ENCODE data around the gene PDE11A. TPM values are rescaled to one million over a fixed set of nuclear protein-coding genes. Genes with fewer than 3 reads are reported as not detected.

Gene PDE11A
- total RNA-seq, 4 donors from 2014 or later, result under 0.01 to 0.58 (median under 0.01) TPM; not detected in 1

DNA sequence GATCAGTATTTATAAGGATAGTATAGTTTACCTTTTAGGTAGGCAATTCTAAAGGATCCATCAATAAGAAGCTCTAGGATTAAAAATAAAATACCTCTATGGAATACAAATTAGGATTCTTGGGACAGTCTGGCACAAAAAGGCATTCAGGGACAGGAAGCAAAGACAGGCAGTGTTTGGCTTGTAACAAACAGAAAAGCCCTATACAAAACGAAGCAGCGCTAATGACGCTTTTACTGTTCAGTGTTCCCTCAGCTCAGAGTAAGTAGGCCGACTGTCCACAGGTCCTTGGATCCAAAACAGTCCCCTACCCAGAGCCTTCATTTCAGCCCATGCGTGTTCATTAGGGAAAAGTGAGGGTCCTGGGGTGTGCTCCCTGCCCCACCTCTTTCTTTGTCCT lies 443.7 kb downstream of the PDE11A start:
- intact Hi-C loops (cut with DNase I), result no loop called here
- WGBS, result 78% methylated on average over 5 of the region's 5 CpGs

DNA sequence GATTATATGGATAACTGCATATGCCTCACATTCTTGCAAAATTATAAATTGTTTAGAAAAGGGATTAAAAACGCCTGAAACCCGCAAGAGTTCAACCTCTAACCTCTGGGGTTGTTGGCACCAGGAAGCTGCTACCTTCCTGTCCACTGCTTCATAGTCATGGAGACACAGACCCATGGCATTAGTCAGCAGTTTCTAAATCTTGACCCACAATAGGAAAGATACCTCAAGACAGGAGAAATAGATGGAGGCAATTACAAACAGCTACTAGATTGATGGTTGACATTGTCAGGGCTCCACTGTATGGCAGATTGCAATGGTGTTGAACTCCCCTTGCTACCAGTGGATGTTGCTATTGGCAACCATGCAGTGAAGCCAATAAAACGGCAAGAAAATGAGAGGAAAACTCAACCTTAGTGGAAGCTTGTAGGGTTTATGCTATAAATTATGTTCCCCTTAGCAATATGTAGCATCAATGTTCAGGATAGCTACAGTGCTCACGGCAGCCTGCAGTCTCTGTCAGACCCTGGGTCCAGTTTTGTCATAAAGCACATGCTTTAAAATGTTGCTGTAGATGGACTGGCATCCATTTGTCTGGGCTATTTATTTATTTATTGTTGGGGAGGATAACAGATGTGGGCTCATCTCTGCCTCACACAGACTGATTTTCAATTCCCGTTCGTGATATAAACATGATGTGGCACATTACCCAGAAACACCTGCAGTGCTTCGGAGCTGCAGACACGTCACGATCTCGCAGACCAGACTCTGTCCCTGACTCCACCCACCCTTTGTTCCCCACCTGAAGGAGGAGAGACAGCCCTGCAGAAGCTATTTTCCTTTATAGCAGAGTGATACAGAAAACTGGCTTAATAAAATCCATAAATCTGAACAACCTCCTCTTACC lies 446.6 kb downstream of the PDE11A start:
- Histone ChIP-seq H3K27me3 (peaks cover 0 to 12% (median 2%) of the 10 kb centered on the region in 4 donors), H3K27ac (replicated peaks in 1 of 4) (no peak overlapping the region), H3K4me1 (peaks cover 0 to 5% (median 0%) of the 10 kb centered on the region in 4 donors), H3K36me3 (no peaks in the 10 kb centered on the region), H3K4me3 (no peak overlapping the region), H3K9me3 (no peaks in the 10 kb centered on the region)
- WGBS, result 39% methylated on average over 10 of the region's 10 CpGs
- no peak for DNase-seq (ENCODE audit: extremely low spot score)
- TF ChIP-seq EP300 (IDR thresholded peaks at IDR 0.05) (no peak), POLR2AphosphoS5 (IDR thresholded peaks at IDR 0.05) (no peak), POLR2A (IDR thresholded peaks at IDR 0.05; ENCODE audit: low read depth) (no peak)
- TF ChIP-seq, protein P1, sequence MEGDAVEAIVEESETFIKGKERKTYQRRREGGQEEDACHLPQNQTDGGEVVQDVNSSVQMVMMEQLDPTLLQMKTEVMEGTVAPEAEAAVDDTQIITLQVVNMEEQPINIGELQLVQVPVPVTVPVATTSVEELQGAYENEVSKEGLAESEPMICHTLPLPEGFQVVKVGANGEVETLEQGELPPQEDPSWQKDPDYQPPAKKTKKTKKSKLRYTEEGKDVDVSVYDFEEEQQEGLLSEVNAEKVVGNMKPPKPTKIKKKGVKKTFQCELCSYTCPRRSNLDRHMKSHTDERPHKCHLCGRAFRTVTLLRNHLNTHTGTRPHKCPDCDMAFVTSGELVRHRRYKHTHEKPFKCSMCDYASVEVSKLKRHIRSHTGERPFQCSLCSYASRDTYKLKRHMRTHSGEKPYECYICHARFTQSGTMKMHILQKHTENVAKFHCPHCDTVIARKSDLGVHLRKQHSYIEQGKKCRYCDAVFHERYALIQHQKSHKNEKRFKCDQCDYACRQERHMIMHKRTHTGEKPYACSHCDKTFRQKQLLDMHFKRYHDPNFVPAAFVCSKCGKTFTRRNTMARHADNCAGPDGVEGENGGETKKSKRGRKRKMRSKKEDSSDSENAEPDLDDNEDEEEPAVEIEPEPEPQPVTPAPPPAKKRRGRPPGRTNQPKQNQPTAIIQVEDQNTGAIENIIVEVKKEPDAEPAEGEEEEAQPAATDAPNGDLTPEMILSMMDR (IDR thresholded peaks at IDR 0.05), result no peak
- intact Hi-C loops (cut with DNase I), result no loop called here

More for the DNA sequence above, 443.7 kb downstream of the PDE11A start:
- no peaks in the 10 kb centered on the region for H3K9me3 ChIP-seq
- H3K27me3 ChIP-seq, result peaks cover 0 to 12% (median 2%) of the 10 kb centered on the region in 4 donors
- H3K4me1 ChIP-seq, result peaks cover 4 to 5% (median 5%) of the 10 kb centered on the region in 4 donors
- H3K36me3 ChIP-seq, result no peaks in the 10 kb centered on the region
- no peak overlapping the region for H3K4me3 ChIP-seq
- TF ChIP-seq EP300 (IDR thresholded peaks at IDR 0.05), result no peak
- TF ChIP-seq, protein P1 (IDR thresholded peaks at IDR 0.05), result no peak
- TF ChIP-seq POLR2AphosphoS5 (IDR thresholded peaks at IDR 0.05), result no peak
- TF ChIP-seq POLR2A (IDR thresholded peaks at IDR 0.05; ENCODE audit: low read depth), result no peak
- DNase-seq (ENCODE audit: extremely low spot score), result no peak
- no peak overlapping the region for H3K27ac ChIP-seq (replicated peaks in 1 of 4)

DNA sequence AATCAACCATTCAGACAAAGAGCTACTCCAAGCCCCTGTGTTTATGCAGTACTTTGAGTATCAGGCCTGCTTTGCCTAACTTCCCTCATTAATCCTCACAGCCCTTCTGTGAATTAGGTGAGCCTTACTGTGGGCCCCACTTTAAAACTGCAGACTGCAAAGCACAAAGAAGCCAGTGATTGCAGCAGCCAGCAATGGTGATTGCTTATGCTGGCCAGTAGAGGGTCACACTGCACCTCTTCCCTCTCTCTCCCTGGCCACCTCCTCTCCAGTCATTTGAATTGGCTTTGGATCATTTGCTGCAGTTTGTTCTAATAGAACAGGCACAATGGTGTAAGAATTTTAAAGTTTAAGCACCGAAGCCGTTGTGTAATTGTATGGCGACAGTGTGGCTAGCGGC lies 450.1 kb downstream of the PDE11A start:
- Histone ChIP-seq H3K4me3 (peak overlapping the region in 1 of 4 donors; percentile 7), H3K27me3 (peaks cover 0 to 8% (median 2%) of the 10 kb centered on the region in 4 donors), H3K4me1 (peaks cover 8 to 15% (median 9%) of the 10 kb centered on the region in 4 donors), H3K27ac (replicated peaks in 1 of 4) (no peak overlapping the region), H3K9me3 (no peaks in the 10 kb centered on the region), H3K36me3 (no peaks in the 10 kb centered on the region)
- TF ChIP-seq POLR2A (IDR thresholded peaks at IDR 0.05; ENCODE audit: low read depth) (no peak), POLR2AphosphoS5 (IDR thresholded peaks at IDR 0.05) (no peak), EP300 (IDR thresholded peaks at IDR 0.05) (no peak)
- TF ChIP-seq, protein P1 (IDR thresholded peaks at IDR 0.05), result no peak
- DNase-seq (ENCODE audit: extremely low spot score), result peak; percentile 64
- 97% methylated on average over 4 of the region's 4 CpGs for WGBS
- intact Hi-C loops (cut with DNase I), result no loop called here

DNA sequence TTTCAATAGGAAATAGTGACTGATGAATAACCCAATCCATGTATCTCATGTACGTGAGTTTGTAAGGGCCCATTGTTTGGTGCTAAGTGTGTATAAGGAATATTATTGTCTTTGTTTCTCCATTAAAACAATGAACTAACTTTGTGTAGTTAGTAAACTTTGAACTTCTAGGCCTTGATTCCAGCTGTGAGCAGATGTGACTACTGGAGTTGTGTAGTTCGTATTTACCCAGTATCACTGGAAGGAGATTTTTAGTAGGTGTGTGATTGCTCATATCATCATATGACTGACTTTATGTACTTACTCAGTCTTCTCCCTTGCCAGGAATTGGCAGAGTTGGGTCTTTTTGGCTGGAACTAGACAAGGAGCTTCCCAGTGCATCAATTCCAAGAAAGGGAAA lies 452.6 kb downstream of the PDE11A start:
- peak; percentile 4 for DNase-seq (ENCODE audit: extremely low spot score)
- TF ChIP-seq EP300 (IDR thresholded peaks at IDR 0.05) (no peak), POLR2AphosphoS5 (IDR thresholded peaks at IDR 0.05) (no peak), POLR2A (IDR thresholded peaks at IDR 0.05; ENCODE audit: low read depth) (no peak)
- TF ChIP-seq, protein P1 (IDR thresholded peaks at IDR 0.05), result no peak
- no peak overlapping the region for H3K4me3 ChIP-seq
- H3K4me1 ChIP-seq, result peaks cover 8 to 12% (median 9%) of the 10 kb centered on the region in 4 donors
- H3K9me3 ChIP-seq, result no peaks in the 10 kb centered on the region
- no peak overlapping the region for H3K27ac ChIP-seq (replicated peaks in 1 of 4)
- H3K27me3 ChIP-seq, result no peaks in the 10 kb centered on the region
- 100% methylated on average over 2 of the region's 2 CpGs for WGBS
- no peaks in the 10 kb centered on the region for H3K36me3 ChIP-seq
- intact Hi-C loops (cut with DNase I), result no loop called here
